ENCODE data around the gene PAQR7.

Gene PAQR7

GRCh38 chr1:25858906-25859789 lies 16.4 kb downstream of the PAQR7 start, which contains the start of gene AUNIP:
TSS of gene AUNIP (minus strand) at chr1:25859457. CDS start at chr1:25859357, 100 bp downstream.
- H3K9me2 ChIP-seq (replicated peaks; ENCODE audit: control insufficient read depth, low read length), result no peaks in the 10 kb centered on the region
- no peak for TF ChIP-seq CTCF (IDR thresholded peaks at IDR 0.05; ENCODE audit: low read depth, low read length, poor library complexity, severe bottlenecking)
- TF ChIP-seq EZH2phosphoT487 (IDR thresholded peaks at IDR 0.05; ENCODE audit: borderline replicate concordance, low read length), result no peak
- H3K27me3 ChIP-seq (ENCODE audit: control insufficient read depth, low read length), result no peaks in the 10 kb centered on the region
- H3K27ac ChIP-seq (ENCODE audit: low read depth, low read length), result peak within 1 kb of the TSS; percentile 53
- no peaks in the 10 kb centered on the region for H3F3A ChIP-seq (ENCODE audit: control insufficient read depth, insufficient read depth)
- peaks cover 27% of the 10 kb centered on the region for H3K4me1 ChIP-seq (ENCODE audit: control insufficient read depth, low read length)
- peaks cover 51% of the 10 kb centered on the region for H3K79me2 ChIP-seq (ENCODE audit: control insufficient read depth, low read length)
- H3K36me3 ChIP-seq (ENCODE audit: control insufficient read depth, low read length), result no peaks in the 10 kb centered on the region
- H3K4me2 ChIP-seq (ENCODE audit: low read length), result peak within 1 kb of the TSS; percentile 74
- no peaks in the 10 kb centered on the region for H4K20me1 ChIP-seq (ENCODE audit: control insufficient read depth, insufficient read depth, low read depth, low read length)
- H3K9me3 ChIP-seq (ENCODE audit: control insufficient read depth, insufficient read depth, low read length), result no peaks in the 10 kb centered on the region
- peak within 1 kb of the TSS; percentile 81 for H3K4me3 ChIP-seq (ENCODE audit: low read length)

- H3K79me2 ChIP-seq (ENCODE audit: control insufficient read depth, low read length), result peaks cover 58% of the 10 kb centered on the region
These were observed 17.0 kb downstream of the PAQR7 start for GRCh38 chr1:25858494-25858893.

GRCh38 chr1:25856856-25857255 lies 18.7 kb downstream of the PAQR7 start:
- no peak overlapping the region for H3K4me3 ChIP-seq (ENCODE audit: low read length)
- no peaks in the 10 kb centered on the region for H3K9me2 ChIP-seq (replicated peaks; ENCODE audit: control insufficient read depth, low read length)
- H3K9me3 ChIP-seq (ENCODE audit: control insufficient read depth, insufficient read depth, low read length), result no peaks in the 10 kb centered on the region
- no peaks in the 10 kb centered on the region for H3K27me3 ChIP-seq (ENCODE audit: control insufficient read depth, low read length)
- H3F3A ChIP-seq (ENCODE audit: control insufficient read depth, insufficient read depth), result no peaks in the 10 kb centered on the region
- H3K4me2 ChIP-seq (ENCODE audit: low read length), result no peak overlapping the region
- H3K4me1 ChIP-seq (ENCODE audit: control insufficient read depth, low read length), result peaks cover 27% of the 10 kb centered on the region
- no peak for TF ChIP-seq CTCF (IDR thresholded peaks at IDR 0.05; ENCODE audit: low read depth, low read length, poor library complexity, severe bottlenecking)
- no peak for TF ChIP-seq EZH2phosphoT487 (IDR thresholded peaks at IDR 0.05; ENCODE audit: borderline replicate concordance, low read length)
- no peak overlapping the region for H3K27ac ChIP-seq (ENCODE audit: low read depth, low read length)
- H4K20me1 ChIP-seq (ENCODE audit: control insufficient read depth, insufficient read depth, low read depth, low read length), result no peaks in the 10 kb centered on the region
- H3K79me2 ChIP-seq (ENCODE audit: control insufficient read depth, low read length), result peaks cover 73% of the 10 kb centered on the region
- peaks cover 4% of the 10 kb centered on the region; the same call in 1 of the 2 replicates for H3K36me3 ChIP-seq (ENCODE audit: control insufficient read depth, low read length)

More at GRCh38 chr1:25858494-25858893, 17.0 kb downstream of the PAQR7 start:
- Histone ChIP-seq H3K36me3 (ENCODE audit: control insufficient read depth, low read length) (peaks cover 3% of the 10 kb centered on the region; the same call in 1 of the 2 replicates), H3K9me3 (ENCODE audit: control insufficient read depth, insufficient read depth, low read length) (no peaks in the 10 kb centered on the region), H3K27ac (ENCODE audit: low read depth, low read length) (peak overlapping the region; percentile 35), H3K4me3 (ENCODE audit: low read length) (peak overlapping the region; percentile 81), H3K4me2 (ENCODE audit: low read length) (peak overlapping the region; percentile 74), H3K27me3 (ENCODE audit: control insufficient read depth, low read length) (no peaks in the 10 kb centered on the region), H4K20me1 (ENCODE audit: control insufficient read depth, insufficient read depth, low read depth, low read length) (no peaks in the 10 kb centered on the region), H3K4me1 (ENCODE audit: control insufficient read depth, low read length) (peaks cover 27% of the 10 kb centered on the region), H3F3A (ENCODE audit: control insufficient read depth, insufficient read depth) (no peaks in the 10 kb centered on the region), H3K9me2 (replicated peaks; ENCODE audit: control insufficient read depth, low read length) (no peaks in the 10 kb centered on the region)
- TF ChIP-seq EZH2phosphoT487 (IDR thresholded peaks at IDR 0.05; ENCODE audit: borderline replicate concordance, low read length) (no peak), CTCF (IDR thresholded peaks at IDR 0.05; ENCODE audit: low read depth, low read length, poor library complexity, severe bottlenecking) (no peak)

Data from DOHH2 (cell line).